HCT116 (cell line): ENCODE data around the gene ENTHD1. TPM values are rescaled to one million over a fixed set of nuclear protein-coding genes. Genes with fewer than 3 reads are reported as not detected.

Experiments used
- ATAC-seq: fragments of 200-7000 bp; cut with Tn5 transposase; 2 replicates; pipeline ENCODE4 v1.9.1; 2020; ENCODE audit warnings: mild to moderate bottlenecking, moderate library complexity
- BruUV-seq: library from RNA; stranded (reverse); fragments of 400-500 nt; replicated peaks from 2 replicates; lab custom pipeline; 2021; lab: Mats Ljungman, UMichigan
- CTCF ChIA-PET: fragments of 300-600 bp; sonication (Branson Sonifier 250); formaldehyde crosslinking; loops from one replicate; lab custom pipeline; 2021; ENCODE audit warnings: antibody characterized with exemption; lab: Charles Lee
- POLR2A ChIA-PET: fragments of 300-600, 350-600 bp; sonication (Branson Sonifier 250); formaldehyde crosslinking; loops from one replicate; lab custom pipeline; 2021; ENCODE audit warnings: antibody characterized with exemption; lab: Charles Lee
- RAD21 ChIA-PET, 2 experiments: fragments of 300-600 bp; sonication (Branson Sonifier 250); formaldehyde crosslinking; loops; one replicate each; lab custom pipeline; 2023; ENCODE audit warnings: low total read pairs in 2 of 2; ENCODE audit not compliant: uncharacterized antibody in 2 of 2, unreplicated experiment in 2 of 2, low non-redundant PET in 1 of 2; lab: Charles Lee
- DNase-seq: peaks from one replicate; pipeline ENCODE4 v3.0.0-alpha.2; 2010; ENCODE audit warnings: low read depth, low spot score
- H2AFZ ChIP-seq: fragments of 200-600 bp; shearing (Covaris generic), sonication (generic); 2 replicates; pipeline ENCODE4 v1.6.1; 2017; ENCODE audit warnings: low read depth, mixed run types, mixed read lengths, antibody characterized with exemption, low read length; ENCODE audit not compliant: poor library complexity, severe bottlenecking
- H3K27ac ChIP-seq: 2 replicates; pipeline ENCODE4 v1.5.1; 2012; ENCODE audit warnings: low read depth, low read length
- H3K27me3 ChIP-seq: fragments of 200-600 bp; sonication (generic); 2 replicates; pipeline ENCODE4 v1.6.1; 2016; ENCODE audit warnings: mixed run types, low read length, mixed read lengths; ENCODE audit not compliant: insufficient read depth
- H3K36me3 ChIP-seq, 2 experiments: fragments of 200-500 bp in 1 of 2; fragments of 200-600 bp in 1 of 2; sonication (Bioruptor generic) in 1 of 2; sonication (generic) in 1 of 2; 2 replicates each; pipeline versions ENCODE4 v1.5.1 to v1.6.1; 2014 to 2016; ENCODE audit warnings: low read length in 2 of 2, inconsistent platforms in 1 of 2, mixed read lengths in 1 of 2, mixed run types in 1 of 2; ENCODE audit not compliant: insufficient read depth in 2 of 2, control insufficient read depth in 1 of 2
- H3K4me1 ChIP-seq, 2 experiments: fragments of 200-600 bp in 1 of 2; sonication (generic) in 1 of 2; 2 replicates each; pipeline versions ENCODE4 v1.5.1 to v1.6.1; 2012 to 2017; ENCODE audit warnings: low read length in 2 of 2, inconsistent platforms in 1 of 2, mild to moderate bottlenecking in 1 of 2, mixed read lengths in 1 of 2, mixed run types in 1 of 2, moderate library complexity in 1 of 2; ENCODE audit not compliant: insufficient read depth in 2 of 2, control insufficient read depth in 1 of 2
- H3K4me2 ChIP-seq: fragments of 200-600 bp; sonication (generic); 2 replicates; pipeline ENCODE4 v1.6.1; 2017; ENCODE audit warnings: mixed run types, low read length, mixed read lengths
- H3K4me3 ChIP-seq, 2 experiments: fragments of 200-600 bp in 1 of 2; sonication (generic) in 1 of 2; replicated peaks in 1 of 2; 2 replicates each; pipeline ENCODE4 v1.5.1; 2011 to 2016; ENCODE audit warnings: low read length in 2 of 2, control low read depth in 1 of 2, low read depth in 1 of 2, mild to moderate bottlenecking in 1 of 2, mixed read lengths in 1 of 2, mixed run types in 1 of 2
- H3K79me2 ChIP-seq: fragments of 200-600 bp; sonication (generic); 2 replicates; pipeline ENCODE4 v1.6.1; 2017; ENCODE audit warnings: mild to moderate bottlenecking, mixed run types, low read length, moderate library complexity, mixed read lengths; ENCODE audit not compliant: insufficient read depth
- H3K9ac ChIP-seq: fragments of 200-600 bp; sonication (generic); 2 replicates; pipeline ENCODE4 v1.6.1; 2016; ENCODE audit warnings: low read length, mixed read lengths
- H3K9me2 ChIP-seq: fragments of 200-600 bp; sonication (generic), shearing (Covaris generic); 2 replicates; pipeline ENCODE4 v1.6.1; 2017; ENCODE audit warnings: mixed run types, mild to moderate bottlenecking, moderate library complexity; ENCODE audit not compliant: insufficient read depth
- H3K9me3 ChIP-seq, 2 experiments: fragments of 200-500 bp in 1 of 2; fragments of 200-600 bp in 1 of 2; sonication (Bioruptor generic) in 1 of 2; sonication (generic) in 1 of 2; 2 replicates each; pipeline ENCODE4 v1.6.1; 2014 to 2017; ENCODE audit warnings: low read length in 2 of 2, mixed read lengths in 2 of 2, inconsistent platforms in 1 of 2, low read depth in 1 of 2, mild to moderate bottlenecking in 1 of 2, mixed run types in 1 of 2, moderate library complexity in 1 of 2; ENCODE audit not compliant: control insufficient read depth in 1 of 2, insufficient read depth in 1 of 2
- H4K20me1 ChIP-seq: fragments of 200-600 bp; sonication (generic), shearing (Covaris generic); 2 replicates; pipeline ENCODE4 v1.6.1; 2017; ENCODE audit warnings: mixed run types, mild to moderate bottlenecking, moderate library complexity; ENCODE audit not compliant: insufficient read depth
- ELF1 ChIP-seq: IDR thresholded peaks from 2 replicates; pipeline ENCODE4 v1.6.1; 2012; ENCODE audit warnings: low read depth, borderline replicate concordance
- EZH2phosphoT487 ChIP-seq: fragments of 200-600 bp; IDR thresholded peaks from 2 replicates; pipeline ENCODE4 v1.6.1; 2018; ENCODE audit warnings: antibody characterized with exemption, borderline replicate concordance
- FOSL1 ChIP-seq: IDR thresholded peaks from 2 replicates; pipeline ENCODE4 v1.6.1; 2012; ENCODE audit warnings: low read depth
- POLR2A ChIP-seq: IDR thresholded peaks from 2 replicates; pipeline ENCODE4 v1.7.0; 2011; ENCODE audit warnings: borderline replicate concordance; ENCODE audit not compliant: insufficient read depth, insufficient read length; ENCODE audit errors: extremely low read depth
- RAD21 ChIP-seq: IDR thresholded peaks from 2 replicates; pipeline ENCODE4 v1.6.1; 2012; ENCODE audit warnings: low read depth, mild to moderate bottlenecking
- ZFX ChIP-seq: fragments of 450-650 bp; IDR thresholded peaks from 2 replicates; pipeline ENCODE4 v1.6.1; 2017
- ZNF274 ChIP-seq: fragments of 200-500 bp; sonication (Bioruptor generic); IDR thresholded peaks from 2 replicates; pipeline ENCODE4 v1.6.1; 2014; ENCODE audit warnings: mild to moderate bottlenecking, low read depth, low read length, inconsistent platforms
- intact Hi-C: fragments of 100-400 bp; cut with micrococcal nuclease; formaldehyde crosslinking; loops from 2 replicates; pipeline ENCODE4 v1.10.0; 2022
- total RNA-seq: library from RNA; stranded (reverse); gene quantifications from one replicate; pipeline ENCODE4 v1.2.1, GENCODE V29; 2021; ENCODE audit not compliant: unreplicated experiment
- TF ChIP-seq, protein P1 (sequence below): IDR thresholded peaks from 2 replicates; pipeline ENCODE4 v1.6.1; 2011; ENCODE audit warnings: mild to moderate bottlenecking, low read length, moderate library complexity; ENCODE audit not compliant: insufficient replicate concordance; ENCODE audit errors: extremely low read depth
- TF ChIP-seq, protein P2 (sequence below): IDR thresholded peaks from 2 replicates; pipeline ENCODE4 v1.6.1; 2012
- TF ChIP-seq, protein P3 (sequence below): IDR thresholded peaks from 2 replicates; pipeline ENCODE4 v1.6.1; 2012

Gene ENTHD1
- total RNA-seq, 1 experiment from 2014 or later = not detected

DNA sequence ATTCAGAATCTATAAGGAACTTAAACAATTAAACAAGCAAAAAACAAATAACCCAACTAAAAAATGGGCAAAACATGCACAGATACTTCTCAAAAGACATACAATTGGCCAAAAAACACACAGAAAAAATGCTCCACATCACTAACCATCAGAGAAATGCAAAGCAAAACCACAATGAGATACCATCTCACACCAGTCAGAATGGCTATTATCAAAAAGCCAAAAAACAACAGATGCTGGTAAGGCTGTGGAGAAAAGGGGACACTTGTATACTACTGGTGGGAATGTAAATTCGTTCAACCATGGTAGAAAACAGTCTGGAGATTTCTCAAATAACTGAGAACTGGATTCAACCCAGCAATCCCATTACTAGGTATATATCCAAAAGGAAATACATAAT is 24.8 kb downstream of the ENTHD1 start:
- no peaks in the 10 kb centered on the region for H3K9me2 ChIP-seq
- POLR2A ChIA-PET = no interaction called here

More for the DNA sequence above, 24.8 kb downstream of the ENTHD1 start:
- H3K9ac ChIP-seq = no peak overlapping the region
- intact Hi-C loops = no loop called here
- no peak for TF ChIP-seq FOSL1
- TF ChIP-seq EZH2phosphoT487 = no peak
- TF ChIP-seq ELF1 = no peak
- no peak for TF ChIP-seq POLR2A
- TF ChIP-seq, protein P1, sequence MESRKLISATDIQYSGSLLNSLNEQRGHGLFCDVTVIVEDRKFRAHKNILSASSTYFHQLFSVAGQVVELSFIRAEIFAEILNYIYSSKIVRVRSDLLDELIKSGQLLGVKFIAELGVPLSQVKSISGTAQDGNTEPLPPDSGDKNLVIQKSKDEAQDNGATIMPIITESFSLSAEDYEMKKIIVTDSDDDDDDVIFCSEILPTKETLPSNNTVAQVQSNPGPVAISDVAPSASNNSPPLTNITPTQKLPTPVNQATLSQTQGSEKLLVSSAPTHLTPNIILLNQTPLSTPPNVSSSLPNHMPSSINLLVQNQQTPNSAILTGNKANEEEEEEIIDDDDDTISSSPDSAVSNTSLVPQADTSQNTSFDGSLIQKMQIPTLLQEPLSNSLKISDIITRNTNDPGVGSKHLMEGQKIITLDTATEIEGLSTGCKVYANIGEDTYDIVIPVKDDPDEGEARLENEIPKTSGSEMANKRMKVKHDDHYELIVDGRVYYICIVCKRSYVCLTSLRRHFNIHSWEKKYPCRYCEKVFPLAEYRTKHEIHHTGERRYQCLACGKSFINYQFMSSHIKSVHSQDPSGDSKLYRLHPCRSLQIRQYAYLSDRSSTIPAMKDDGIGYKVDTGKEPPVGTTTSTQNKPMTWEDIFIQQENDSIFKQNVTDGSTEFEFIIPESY = no peak
- TF ChIP-seq RAD21 = no peak
- no peak for TF ChIP-seq ZNF274
- TF ChIP-seq ZFX = no peak
- TF ChIP-seq, protein P2, sequence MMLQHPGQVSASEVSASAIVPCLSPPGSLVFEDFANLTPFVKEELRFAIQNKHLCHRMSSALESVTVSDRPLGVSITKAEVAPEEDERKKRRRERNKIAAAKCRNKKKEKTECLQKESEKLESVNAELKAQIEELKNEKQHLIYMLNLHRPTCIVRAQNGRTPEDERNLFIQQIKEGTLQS = no peak
- TF ChIP-seq, protein P3, sequence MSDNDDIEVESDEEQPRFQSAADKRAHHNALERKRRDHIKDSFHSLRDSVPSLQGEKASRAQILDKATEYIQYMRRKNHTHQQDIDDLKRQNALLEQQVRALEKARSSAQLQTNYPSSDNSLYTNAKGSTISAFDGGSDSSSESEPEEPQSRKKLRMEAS = no peak
- TF ChIP-seq, all 23 proteins: peak for 0
- Histone ChIP-seq H3K4me1 (no peaks in the 10 kb centered on the region), H3K27ac (no peak overlapping the region), H3K79me2 (no peaks in the 10 kb centered on the region), H4K20me1 (no peaks in the 10 kb centered on the region), H2AFZ (no peak overlapping the region), H3K4me3 (no peak overlapping the region), H3K4me2 (no peak overlapping the region), H3K27me3 (peaks cover 57% of the 10 kb centered on the region), H3K36me3 (no peaks in the 10 kb centered on the region), H3K9me3 (no peaks in the 10 kb centered on the region)
- ChIA-PET CTCF (no interaction called here), RAD21 (no interaction called here)
- DNase-seq (no peak), ATAC-seq (no peak)
- BruUV-seq = no TSS peak
